ENCODE data around the gene PLGRKT.

The PLGRKT gene

DNA sequence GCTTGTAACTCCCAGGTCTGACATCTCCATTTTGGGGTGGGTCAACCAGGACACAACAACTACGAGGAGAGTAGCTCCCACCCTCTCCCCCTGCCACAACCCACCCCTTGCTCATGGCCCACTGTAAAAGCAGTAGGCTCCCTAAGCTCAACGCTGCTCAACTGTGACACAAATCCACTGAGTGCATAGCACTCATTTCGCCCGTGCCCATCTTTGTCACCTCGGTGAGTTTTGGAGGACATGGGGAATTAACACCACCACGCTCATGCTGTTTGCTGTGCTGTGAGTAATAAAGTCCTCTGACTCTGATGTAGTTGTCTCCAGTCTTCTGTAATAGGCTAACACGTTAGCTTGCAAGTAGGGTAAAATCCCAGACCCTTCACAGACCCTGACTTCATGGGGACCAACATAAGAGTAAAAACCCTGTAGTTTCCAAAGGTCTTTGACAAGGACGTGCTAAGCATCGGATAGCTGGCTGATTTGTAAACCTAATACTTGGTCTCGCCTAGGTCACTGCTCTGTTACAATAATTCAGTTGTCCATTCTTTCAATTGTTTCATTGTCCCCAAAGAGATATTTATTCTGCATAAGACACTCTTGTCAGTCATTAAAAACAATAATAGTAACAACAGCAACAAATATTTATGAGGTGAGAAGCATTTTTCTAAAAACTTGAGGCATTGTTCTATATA lies 7.7 kb downstream of the PLGRKT start:
- Histone ChIP-seq H3K4me1 (ENCODE audit: control insufficient read depth, low read length) (no peaks in the 10 kb centered on the region), H4K20me1 (ENCODE audit: control insufficient read depth, insufficient read depth, low read depth, low read length) (no peaks in the 10 kb centered on the region), H3K9me2 (replicated peaks; ENCODE audit: control insufficient read depth, low read length) (no peaks in the 10 kb centered on the region), H3F3A (ENCODE audit: control insufficient read depth, insufficient read depth) (no peaks in the 10 kb centered on the region), H3K4me3 (ENCODE audit: low read length) (no peak overlapping the region), H3K79me2 (ENCODE audit: control insufficient read depth, low read length) (no peaks in the 10 kb centered on the region), H3K4me2 (ENCODE audit: low read length) (no peak overlapping the region), H3K36me3 (ENCODE audit: control insufficient read depth, low read length) (no peaks in the 10 kb centered on the region), H3K27me3 (ENCODE audit: control insufficient read depth, low read length) (no peaks in the 10 kb centered on the region), H3K9me3 (ENCODE audit: control insufficient read depth, insufficient read depth, low read length) (no peaks in the 10 kb centered on the region), H3K27ac (ENCODE audit: low read depth, low read length) (no peak overlapping the region)
- TF ChIP-seq EZH2phosphoT487 (IDR thresholded peaks at IDR 0.05; ENCODE audit: borderline replicate concordance, low read length) = no peak
- TF ChIP-seq, protein P1, sequence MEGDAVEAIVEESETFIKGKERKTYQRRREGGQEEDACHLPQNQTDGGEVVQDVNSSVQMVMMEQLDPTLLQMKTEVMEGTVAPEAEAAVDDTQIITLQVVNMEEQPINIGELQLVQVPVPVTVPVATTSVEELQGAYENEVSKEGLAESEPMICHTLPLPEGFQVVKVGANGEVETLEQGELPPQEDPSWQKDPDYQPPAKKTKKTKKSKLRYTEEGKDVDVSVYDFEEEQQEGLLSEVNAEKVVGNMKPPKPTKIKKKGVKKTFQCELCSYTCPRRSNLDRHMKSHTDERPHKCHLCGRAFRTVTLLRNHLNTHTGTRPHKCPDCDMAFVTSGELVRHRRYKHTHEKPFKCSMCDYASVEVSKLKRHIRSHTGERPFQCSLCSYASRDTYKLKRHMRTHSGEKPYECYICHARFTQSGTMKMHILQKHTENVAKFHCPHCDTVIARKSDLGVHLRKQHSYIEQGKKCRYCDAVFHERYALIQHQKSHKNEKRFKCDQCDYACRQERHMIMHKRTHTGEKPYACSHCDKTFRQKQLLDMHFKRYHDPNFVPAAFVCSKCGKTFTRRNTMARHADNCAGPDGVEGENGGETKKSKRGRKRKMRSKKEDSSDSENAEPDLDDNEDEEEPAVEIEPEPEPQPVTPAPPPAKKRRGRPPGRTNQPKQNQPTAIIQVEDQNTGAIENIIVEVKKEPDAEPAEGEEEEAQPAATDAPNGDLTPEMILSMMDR (IDR thresholded peaks at IDR 0.05; ENCODE audit: low read depth, low read length, poor library complexity, severe bottlenecking) = no peak

DNA sequence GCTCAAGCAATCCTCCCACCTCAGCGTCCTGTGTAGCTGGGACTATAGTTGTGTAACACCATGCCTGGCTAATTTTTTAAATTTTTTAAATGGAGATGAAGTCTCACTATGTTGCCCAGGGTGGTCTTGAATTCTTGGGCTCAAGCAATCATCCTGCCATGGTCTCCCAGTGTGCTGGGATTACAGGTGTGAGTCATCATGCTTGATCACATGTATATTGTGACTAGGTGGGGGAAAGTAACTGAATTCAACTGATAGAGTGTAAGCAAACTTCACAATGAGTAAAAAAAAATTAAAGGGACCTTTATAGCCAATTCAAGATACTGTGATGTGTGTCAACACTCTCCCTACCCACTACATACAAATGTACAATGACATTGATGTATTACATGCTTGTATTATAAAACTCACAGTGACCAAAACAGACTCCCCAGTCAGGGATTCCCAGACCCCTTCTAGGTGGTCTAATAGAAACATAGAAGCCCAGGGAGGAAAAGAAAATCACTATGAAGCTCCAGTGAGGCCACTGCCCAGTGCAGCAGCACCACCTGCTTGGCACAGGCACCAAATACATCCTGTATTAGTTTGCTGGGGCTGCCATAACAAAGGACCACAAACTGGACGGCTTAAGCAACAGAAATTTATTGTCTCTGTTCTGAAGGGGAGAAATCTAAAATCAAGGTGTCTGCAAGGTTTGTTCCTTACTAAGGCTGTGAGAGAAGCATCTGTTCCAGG lies 8.8 kb downstream of the PLGRKT start:
- H4K20me1 ChIP-seq (ENCODE audit: control insufficient read depth, insufficient read depth, low read depth, low read length) = no peaks in the 10 kb centered on the region
- no peaks in the 10 kb centered on the region for H3K27me3 ChIP-seq (ENCODE audit: control insufficient read depth, low read length)
- no peaks in the 10 kb centered on the region for H3K79me2 ChIP-seq (ENCODE audit: control insufficient read depth, low read length)
- no peaks in the 10 kb centered on the region for H3K9me3 ChIP-seq (ENCODE audit: control insufficient read depth, insufficient read depth, low read length)
- H3K27ac ChIP-seq (ENCODE audit: low read depth, low read length) = no peak overlapping the region
- no peak overlapping the region for H3K4me2 ChIP-seq (ENCODE audit: low read length)
- no peaks in the 10 kb centered on the region for H3K4me1 ChIP-seq (ENCODE audit: control insufficient read depth, low read length)
- no peaks in the 10 kb centered on the region for H3F3A ChIP-seq (ENCODE audit: control insufficient read depth, insufficient read depth)
- no peaks in the 10 kb centered on the region for H3K9me2 ChIP-seq (replicated peaks; ENCODE audit: control insufficient read depth, low read length)
- H3K36me3 ChIP-seq (ENCODE audit: control insufficient read depth, low read length) = no peaks in the 10 kb centered on the region
- no peak overlapping the region for H3K4me3 ChIP-seq (ENCODE audit: low read length)
- no peak for TF ChIP-seq EZH2phosphoT487 (IDR thresholded peaks at IDR 0.05; ENCODE audit: borderline replicate concordance, low read length)
- TF ChIP-seq, protein P1 (IDR thresholded peaks at IDR 0.05; ENCODE audit: low read depth, low read length, poor library complexity, severe bottlenecking) = no peak

DNA sequence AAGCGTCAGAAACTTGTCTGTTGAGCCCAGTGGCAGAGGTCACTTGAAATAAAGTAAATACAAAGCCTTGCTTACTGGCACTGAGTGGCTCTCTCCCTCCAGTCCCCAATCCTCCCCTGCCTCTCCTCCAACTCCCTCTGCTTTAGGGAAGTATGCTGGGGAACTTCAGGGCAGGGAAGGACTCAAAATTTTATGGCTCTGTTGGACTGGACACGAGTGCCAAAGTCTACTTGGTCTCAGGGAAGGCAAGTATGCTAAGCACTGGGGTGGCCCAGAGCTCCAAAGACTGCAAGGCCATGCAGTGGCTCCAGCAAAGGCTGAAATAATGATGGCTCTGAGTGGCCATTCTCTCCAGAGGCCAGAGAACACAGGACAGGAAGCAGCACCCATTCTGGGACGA lies 9.6 kb downstream of the PLGRKT start:
- H3K4me1 ChIP-seq (ENCODE audit: control insufficient read depth, low read length) = no peaks in the 10 kb centered on the region
- no peaks in the 10 kb centered on the region for H4K20me1 ChIP-seq (ENCODE audit: control insufficient read depth, insufficient read depth, low read depth, low read length)
- H3F3A ChIP-seq (ENCODE audit: control insufficient read depth, insufficient read depth) = no peaks in the 10 kb centered on the region
- no peaks in the 10 kb centered on the region for H3K79me2 ChIP-seq (ENCODE audit: control insufficient read depth, low read length)
- no peak overlapping the region for H3K27ac ChIP-seq (ENCODE audit: low read depth, low read length)
- no peaks in the 10 kb centered on the region for H3K9me2 ChIP-seq (replicated peaks; ENCODE audit: control insufficient read depth, low read length)
- TF ChIP-seq EZH2phosphoT487 (IDR thresholded peaks at IDR 0.05; ENCODE audit: borderline replicate concordance, low read length) = no peak
- TF ChIP-seq, protein P1 (IDR thresholded peaks at IDR 0.05; ENCODE audit: low read depth, low read length, poor library complexity, severe bottlenecking) = no peak
- H3K9me3 ChIP-seq (ENCODE audit: control insufficient read depth, insufficient read depth, low read length) = no peaks in the 10 kb centered on the region
- H3K27me3 ChIP-seq (ENCODE audit: control insufficient read depth, low read length) = no peaks in the 10 kb centered on the region
- no peak overlapping the region for H3K4me3 ChIP-seq (ENCODE audit: low read length)
- H3K4me2 ChIP-seq (ENCODE audit: low read length) = no peak overlapping the region
- H3K36me3 ChIP-seq (ENCODE audit: control insufficient read depth, low read length) = no peaks in the 10 kb centered on the region

Data from DOHH2 (cell line).